ENCODE data around the gene CLTCL1. TPM values are rescaled to one million over a fixed set of nuclear protein-coding genes. Genes with fewer than 3 reads are reported as not detected.

CLTCL1 gene
- total RNA-seq, 1 experiment from 2014 or later: 7.9 TPM

GRCh38 chr22:19233189-19233661, 58.3 kb downstream of the CLTCL1 start:
- no peaks in the 10 kb centered on the region for H3K9me3 Mint-ChIP-seq (ENCODE audit: unreplicated experiment)
- H3K4me1 Mint-ChIP-seq (ENCODE audit: low read depth, unreplicated experiment): no peaks in the 10 kb centered on the region
- no TSS peak for BruUV-seq (replicated peaks)

DNA sequence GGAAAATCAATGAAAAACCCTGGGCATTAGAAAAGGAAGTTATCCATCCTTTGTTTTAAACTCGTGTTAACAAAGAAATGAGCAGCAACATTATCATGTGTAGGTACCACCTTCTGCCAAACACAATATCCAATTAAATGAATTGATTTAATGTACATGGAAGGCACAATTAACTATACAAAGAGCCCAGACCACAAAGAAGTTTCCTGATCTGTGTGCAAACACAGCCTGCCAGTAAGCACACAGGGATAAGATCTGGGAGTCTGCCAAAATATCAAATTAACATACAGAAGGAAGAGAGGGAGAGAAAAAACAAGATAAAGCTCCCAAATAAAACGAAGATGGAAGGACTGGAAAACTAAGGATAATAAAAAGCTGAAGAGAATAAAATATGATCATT, 58.9 kb downstream of the CLTCL1 start:
- Histone ChIP-seq H3K4me3 (ENCODE audit: low read depth, low read length) (no peak overlapping the region), H3K4me1 (no peaks in the 10 kb centered on the region), H3K9me3 (no peaks in the 10 kb centered on the region), H3K27me3 (replicated peaks; ENCODE audit: control insufficient read depth, insufficient read depth, low read length) (no peaks in the 10 kb centered on the region), H3K36me3 (ENCODE audit: control insufficient read depth, insufficient read depth, low read length) (no peaks in the 10 kb centered on the region; the same call in 1 of the 2 replicates)
- intact Hi-C loops (cut with micrococcal nuclease; ENCODE audit: unreplicated experiment): no loop called here
- H3K27me3 Mint-ChIP-seq (ENCODE audit: insufficient read depth, unreplicated experiment): no peaks in the 10 kb centered on the region
- no peaks in the 10 kb centered on the region for H3K9me3 Mint-ChIP-seq (ENCODE audit: unreplicated experiment)
- BruUV-seq (replicated peaks): no TSS peak
- TF ChIP-seq, protein P1, sequence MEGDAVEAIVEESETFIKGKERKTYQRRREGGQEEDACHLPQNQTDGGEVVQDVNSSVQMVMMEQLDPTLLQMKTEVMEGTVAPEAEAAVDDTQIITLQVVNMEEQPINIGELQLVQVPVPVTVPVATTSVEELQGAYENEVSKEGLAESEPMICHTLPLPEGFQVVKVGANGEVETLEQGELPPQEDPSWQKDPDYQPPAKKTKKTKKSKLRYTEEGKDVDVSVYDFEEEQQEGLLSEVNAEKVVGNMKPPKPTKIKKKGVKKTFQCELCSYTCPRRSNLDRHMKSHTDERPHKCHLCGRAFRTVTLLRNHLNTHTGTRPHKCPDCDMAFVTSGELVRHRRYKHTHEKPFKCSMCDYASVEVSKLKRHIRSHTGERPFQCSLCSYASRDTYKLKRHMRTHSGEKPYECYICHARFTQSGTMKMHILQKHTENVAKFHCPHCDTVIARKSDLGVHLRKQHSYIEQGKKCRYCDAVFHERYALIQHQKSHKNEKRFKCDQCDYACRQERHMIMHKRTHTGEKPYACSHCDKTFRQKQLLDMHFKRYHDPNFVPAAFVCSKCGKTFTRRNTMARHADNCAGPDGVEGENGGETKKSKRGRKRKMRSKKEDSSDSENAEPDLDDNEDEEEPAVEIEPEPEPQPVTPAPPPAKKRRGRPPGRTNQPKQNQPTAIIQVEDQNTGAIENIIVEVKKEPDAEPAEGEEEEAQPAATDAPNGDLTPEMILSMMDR (IDR thresholded peaks at IDR 0.05; ENCODE audit: insufficient read depth in 1 of 2, low read depth in 1 of 2, low read length in 1 of 2, severe bottlenecking in 1 of 2, unreplicated experiment in 1 of 2): no peak
- DNase-seq: no peak
- CTCF ChIA-PET: no interaction called here
- H3K27ac Mint-ChIP-seq (ENCODE audit: unreplicated experiment): no peak overlapping the region
- H3K4me1 Mint-ChIP-seq (ENCODE audit: low read depth, unreplicated experiment): no peaks in the 10 kb centered on the region
- no peak overlapping the region for H3K4me3 Mint-ChIP-seq (ENCODE audit: unreplicated experiment)
- no peaks in the 10 kb centered on the region for H3K36me3 Mint-ChIP-seq (ENCODE audit: insufficient read depth, unreplicated experiment)
- POLR2A ChIA-PET: no interaction called here

More at GRCh38 chr22:19233189-19233661, 58.3 kb downstream of the CLTCL1 start:
- Histone ChIP-seq H3K27me3 (replicated peaks; ENCODE audit: control insufficient read depth, insufficient read depth, low read length) (no peaks in the 10 kb centered on the region), H3K4me3 (ENCODE audit: low read depth, low read length) (no peak overlapping the region), H3K9me3 (no peaks in the 10 kb centered on the region), H3K4me1 (no peaks in the 10 kb centered on the region), H3K36me3 (ENCODE audit: control insufficient read depth, insufficient read depth, low read length) (no peaks in the 10 kb centered on the region; the same call in 1 of the 2 replicates)
- intact Hi-C loops (cut with micrococcal nuclease; ENCODE audit: unreplicated experiment): no loop called here
- ChIA-PET CTCF (no interaction called here), POLR2A (no interaction called here)
- Mint-ChIP-seq H3K36me3 (ENCODE audit: insufficient read depth, unreplicated experiment) (no peaks in the 10 kb centered on the region), H3K4me3 (ENCODE audit: unreplicated experiment) (no peak overlapping the region), H3K27ac (ENCODE audit: unreplicated experiment) (no peak overlapping the region), H3K27me3 (ENCODE audit: insufficient read depth, unreplicated experiment) (no peaks in the 10 kb centered on the region)
- DNase-seq: no peak
- TF ChIP-seq, protein P1 (IDR thresholded peaks at IDR 0.05; ENCODE audit: insufficient read depth in 1 of 2, low read depth in 1 of 2, low read length in 1 of 2, severe bottlenecking in 1 of 2, unreplicated experiment in 1 of 2): no peak

GRCh38 chr22:19231986-19232385, 59.5 kb downstream of the CLTCL1 start:
- Histone ChIP-seq H3K9me3 (no peaks in the 10 kb centered on the region), H3K36me3 (ENCODE audit: control insufficient read depth, insufficient read depth, low read length) (no peaks in the 10 kb centered on the region; the same call in 1 of the 2 replicates), H3K27me3 (replicated peaks; ENCODE audit: control insufficient read depth, insufficient read depth, low read length) (no peaks in the 10 kb centered on the region), H3K4me3 (ENCODE audit: low read depth, low read length) (no peak overlapping the region), H3K4me1 (no peaks in the 10 kb centered on the region)
- Mint-ChIP-seq H3K27me3 (ENCODE audit: insufficient read depth, unreplicated experiment) (no peaks in the 10 kb centered on the region), H3K9me3 (ENCODE audit: unreplicated experiment) (no peaks in the 10 kb centered on the region), H3K4me1 (ENCODE audit: low read depth, unreplicated experiment) (no peaks in the 10 kb centered on the region), H3K36me3 (ENCODE audit: insufficient read depth, unreplicated experiment) (no peaks in the 10 kb centered on the region), H3K4me3 (ENCODE audit: unreplicated experiment) (no peak overlapping the region), H3K27ac (ENCODE audit: unreplicated experiment) (no peak overlapping the region)
- no peak for DNase-seq
- POLR2A ChIA-PET: no interaction called here
- TF ChIP-seq, protein P1 (IDR thresholded peaks at IDR 0.05; ENCODE audit: insufficient read depth in 1 of 2, low read depth in 1 of 2, low read length in 1 of 2, severe bottlenecking in 1 of 2, unreplicated experiment in 1 of 2): no peak
- CTCF ChIA-PET: no interaction called here
- BruUV-seq (replicated peaks): no TSS peak
- intact Hi-C loops (cut with micrococcal nuclease; ENCODE audit: unreplicated experiment): no loop called here

Data from Caco-2 (cell line).